ENCODE results near the gene LRRK1. TPM values are rescaled to one million over a fixed set of nuclear protein-coding genes. Genes with fewer than 3 reads are reported as not detected.

Gene LRRK1
- total and polyA plus RNA-seq, 2 of the 13 experiments (the other 11 are each of a cell fraction or from before 2014, with no cell fraction given) = 0.13 to 1.2 TPM

GRCh38 chr15:100881573-100882336 lies 37.4 kb upstream of the LRRK1 start:
- no peaks in the 10 kb centered on the region for H3K79me2 ChIP-seq (ENCODE audit: insufficient read depth, low read length)
- TF ChIP-seq BRCA1 (CRISPR knock-in tag; IDR thresholded peaks at IDR 0.05) (no peak), ZNF616 (CRISPR knock-in tag; IDR thresholded peaks at IDR 0.05; ENCODE audit: low read depth) (no peak), JUND (CRISPR knock-in tag; IDR thresholded peaks at IDR 0.05) (no peak), SMARCC2 (IDR thresholded peaks at IDR 0.05) (no peak), ZNF556 (CRISPR knock-in tag; IDR thresholded peaks at IDR 0.05; ENCODE audit: borderline replicate concordance) (no peak), SMAD3 (CRISPR knock-in tag; IDR thresholded peaks at IDR 0.05) (no peak), ARID4A (CRISPR knock-in tag; IDR thresholded peaks at IDR 0.05; ENCODE audit: borderline replicate concordance) (no peak)
- TF ChIP-seq, protein P1, sequence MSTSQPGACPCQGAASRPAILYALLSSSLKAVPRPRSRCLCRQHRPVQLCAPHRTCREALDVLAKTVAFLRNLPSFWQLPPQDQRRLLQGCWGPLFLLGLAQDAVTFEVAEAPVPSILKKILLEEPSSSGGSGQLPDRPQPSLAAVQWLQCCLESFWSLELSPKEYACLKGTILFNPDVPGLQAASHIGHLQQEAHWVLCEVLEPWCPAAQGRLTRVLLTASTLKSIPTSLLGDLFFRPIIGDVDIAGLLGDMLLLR (CRISPR knock-in tag; IDR thresholded peaks at IDR 0.05) = no peak
- FAIRE-seq (no peak), ATAC-seq (no peak), DNase-seq (ENCODE audit: low spot score) (no peak)
- no peak overlapping the region for H3K27ac ChIP-seq (ENCODE audit: extremely low read length, insufficient read depth, low read length)
- no peaks in the 10 kb centered on the region for H3K36me3 ChIP-seq (replicated peaks in 1 of 2; ENCODE audit: control insufficient read depth in 1 of 2, insufficient read depth in 2 of 2, low read length in 2 of 2)
- ChIA-PET CTCF (ENCODE audit: low intra/inter-chr PET ratio, low total read pairs) (no interaction called here), POLR2A (no interaction called here)
- H3K4me1 ChIP-seq (ENCODE audit: insufficient read depth, low read length) = no peaks in the 10 kb centered on the region
- 43% methylated on average over 11 of the region's 14 CpGs for WGBS (ENCODE audit: low lambda C conversion rate)
- H3K4me2 ChIP-seq (ENCODE audit: low read depth, low read length) = no peak overlapping the region
- intact Hi-C loops (cut with micrococcal nuclease; ENCODE audit: unreplicated experiment) (no loop called here), in situ Hi-C loops (cut with HindIII; ENCODE audit: extremely low pct_ligation_motif_present, low pct_unique_long_range_greater_than_20kb) (no loop called here)
- H3K4me3 ChIP-seq (replicated peaks in 1 of 3; ENCODE audit: insufficient read depth in 1 of 3, low read depth in 2 of 3, low read length in 3 of 3) = no peak overlapping the region
- peaks cover 7 to 77% of the 10 kb centered on the region in 2 experiments for H3K27me3 ChIP-seq (ENCODE audit: control insufficient read depth in 1 of 2, insufficient read depth in 2 of 2, low read length in 2 of 2)
- no TSS peak for BruUV-seq (replicated peaks)
- H3K9me3 ChIP-seq (ENCODE audit: low read length) = no peaks in the 10 kb centered on the region
- no peak overlapping the region for H2AFZ ChIP-seq (ENCODE audit: low read length)
- H3K9ac ChIP-seq (ENCODE audit: insufficient read depth, low read depth, low read length) = no peak overlapping the region
- H4K20me1 ChIP-seq (ENCODE audit: insufficient read depth, low read length) = no peaks in the 10 kb centered on the region
